Naive thymus-derived CD4-positive, alpha-beta T cell (primary cell): ENCODE results near the gene CRYBG1. TPM values are rescaled to one million over a fixed set of nuclear protein-coding genes. Genes with fewer than 3 reads are reported as not detected.
A peak's percentile ranks its signal among the peaks of the same experiment; 100 is the strongest.
"Not testable (repeated sequence)": the region's sequence is repeated elsewhere in the genome, so short reads cannot be mapped to it uniquely, and the experiment has no call there.

Source experiments
- ATAC-seq: fragments of 150-1000 bp; cut with Tn5 transposase; 2 replicates; pipeline ENCODE4 v1.10.0; 2021; ENCODE audit warnings: mild to moderate bottlenecking, moderate library complexity
- CTCF ChIA-PET: fragments of 350-600 bp; sonication (Branson Sonifier 250); formaldehyde crosslinking; loops from one replicate; lab custom pipeline; 2021; ENCODE audit warnings: antibody characterized with exemption; lab: Charles Lee
- POLR2A ChIA-PET: fragments of 350-600 bp; sonication (Branson Sonifier 250); formaldehyde crosslinking; loops from one replicate; lab custom pipeline; 2021; ENCODE audit warnings: antibody characterized with exemption, inconsistent platforms; lab: Charles Lee
- DNase-seq, 9 donors: peaks; one replicate each; pipeline versions ENCODE4 v3.0.0 to v3.0.0-alpha.2; 2020 to 2022; ENCODE audit warnings: mixed read lengths in 1 of 9
- H3K27ac ChIP-seq: one replicate; pipeline ENCODE4 v1.7.0; 2013; ENCODE audit warnings: mild to moderate bottlenecking, low read depth, low read length, moderate library complexity
- H3K27me3 ChIP-seq, 2 donors: one replicate each; pipeline ENCODE4 v1.7.0; 2013; ENCODE audit warnings: low read length in 2 of 2, mild to moderate bottlenecking in 2 of 2, moderate library complexity in 2 of 2; ENCODE audit not compliant: control insufficient read depth in 2 of 2, insufficient read depth in 2 of 2
- H3K36me3 ChIP-seq, 3 experiments: 1 replicate in 2 of 3; 2 replicates in 1 of 3; pipeline ENCODE4 v1.7.0; 2013; ENCODE audit warnings: low read length in 3 of 3, mild to moderate bottlenecking in 3 of 3, moderate library complexity in 1 of 3; ENCODE audit not compliant: insufficient read depth in 3 of 3, control insufficient read depth in 2 of 3
- H3K4me1 ChIP-seq, 2 donors: one replicate each; pipeline ENCODE4 v1.7.0; 2013; ENCODE audit warnings: low read length in 2 of 2, mild to moderate bottlenecking in 2 of 2, moderate library complexity in 1 of 2; ENCODE audit not compliant: control insufficient read depth in 2 of 2, insufficient read depth in 2 of 2
- H3K4me3 ChIP-seq: 2 replicates; pipeline ENCODE4 v1.7.0; 2013; ENCODE audit warnings: mild to moderate bottlenecking, low read length
- H3K9me3 ChIP-seq, 3 experiments: 1 replicate in 2 of 3; 2 replicates in 1 of 3; pipeline ENCODE4 v1.7.0; 2013; ENCODE audit warnings: low read length in 3 of 3; ENCODE audit not compliant: control insufficient read depth in 2 of 3
- H3K27ac Mint-ChIP-seq, 9 donors: one replicate each; pipeline ENCODE4 v1.8.0; 2020 to 2022; ENCODE audit warnings: mixed read lengths in 9 of 9, mild to moderate bottlenecking in 8 of 9, moderate library complexity in 5 of 9, inconsistent platforms in 2 of 9
- H3K27me3 Mint-ChIP-seq, 5 donors: one replicate each; pipeline ENCODE4 v1.8.0; 2021 to 2022; ENCODE audit warnings: mixed read lengths in 5 of 5, mild to moderate bottlenecking in 1 of 5
- H3K36me3 Mint-ChIP-seq, 5 donors: one replicate each; pipeline ENCODE4 v1.8.0; 2020 to 2022; ENCODE audit warnings: mixed read lengths in 5 of 5, mild to moderate bottlenecking in 3 of 5, inconsistent platforms in 1 of 5
- H3K4me1 Mint-ChIP-seq, 7 donors: one replicate each; pipeline ENCODE4 v1.8.0; 2020 to 2022; ENCODE audit warnings: mixed read lengths in 7 of 7, mild to moderate bottlenecking in 3 of 7, inconsistent platforms in 1 of 7
- H3K4me3 Mint-ChIP-seq, 10 donors: one replicate each; pipeline ENCODE4 v1.8.0; 2020 to 2022; ENCODE audit warnings: mild to moderate bottlenecking in 10 of 10, mixed read lengths in 10 of 10, moderate library complexity in 6 of 10, inconsistent platforms in 2 of 10
- H3K9me3 Mint-ChIP-seq, 11 donors: one replicate each; pipeline ENCODE4 v1.8.0; 2020 to 2022; ENCODE audit warnings: mixed read lengths in 11 of 11, mild to moderate bottlenecking in 4 of 11, inconsistent platforms in 1 of 11, moderate library complexity in 1 of 11
- intact Hi-C, 2 donors: fragments of 100-400 bp; cut with micrococcal nuclease; formaldehyde crosslinking; loops; one replicate each; pipeline ENCODE4 v1.15.1; 2023
- polyA plus RNA-seq, 2 donors: library from polyadenylated mRNA; unstranded; fragments of 300-500 nt; fragmentation: Illumina TruSeq; gene quantifications; one replicate each; pipeline ENCODE4 v1.2.3, GENCODE V29; 2021
- total RNA-seq, 6 experiments: library from RNA in 5 of 6; stranded (reverse) in 5 of 6; gene quantifications; 1 replicate in 5 of 6; 2 replicates in 1 of 6; pipeline ENCODE4 v1.2.3 and lab custom pipeline; 2021 to 2026

Gene CRYBG1
- total and polyA plus RNA-seq, 7 experiments from 2014 or later, result 11.3 to 39.8 (median 30.3) TPM

- H3K36me3 ChIP-seq, result peaks cover 14 to 50% (median 33%) of the 10 kb centered on the region in 3 experiments
- no peaks in the 10 kb centered on the region for H3K27me3 Mint-ChIP-seq
- no peaks in the 10 kb centered on the region for H3K27me3 ChIP-seq
- H3K9me3 Mint-ChIP-seq, result peaks cover 0 to 4% (median 0%) of the 10 kb centered on the region in 11 donors
- no peak overlapping the region for H3K27ac ChIP-seq
- no peak for ATAC-seq
- H3K4me3 Mint-ChIP-seq, result peak overlapping the region in 1 of 10 donors; percentile 39
- H3K9me3 ChIP-seq, result no peaks in the 10 kb centered on the region
- peaks cover 19 to 77% (median 63%) of the 10 kb centered on the region in 5 donors for H3K36me3 Mint-ChIP-seq
- no peak overlapping the region for H3K4me3 ChIP-seq
- H3K27ac Mint-ChIP-seq, result peak overlapping the region in 8 of 9 donors; percentile 1 to 82 (median 69)
- intact Hi-C loops, result no loop called here
- POLR2A ChIA-PET, result no interaction called here
- CTCF ChIA-PET, result interaction anchor here (1.5 kb wide), 1 partner anchor 36 kb away, joined by 3 read pairs; no protein-coding TSS in a partner anchor
- peaks cover 17 to 41% (median 26%) of the 10 kb centered on the region in 7 donors for H3K4me1 Mint-ChIP-seq
- DNase-seq, result no peak
- peaks cover 0 to 6% of the 10 kb centered on the region in 2 donors for H3K4me1 ChIP-seq
Observed at GRCh38 chr6:106547601-106548453, 187.3 kb downstream of the CRYBG1 start.

- H3K4me1 ChIP-seq, ATAC-seq, POLR2A ChIA-PET, H3K27me3 ChIP-seq, DNase-seq, H3K27me3 Mint-ChIP-seq, CTCF ChIA-PET, H3K9me3 ChIP-seq, intact Hi-C loops, H3K9me3 Mint-ChIP-seq, H3K4me3 ChIP-seq, H3K27ac ChIP-seq: not testable (repeated sequence)
- H3K4me3 Mint-ChIP-seq, result peak overlapping the region in 1 of 10 donors; percentile 31
- H3K27ac Mint-ChIP-seq, result peak overlapping the region in 3 of 9 donors; percentile 56 to 72 (median 71)
- H3K36me3 Mint-ChIP-seq, result peaks cover 22 to 81% (median 65%) of the 10 kb centered on the region in 5 donors
- H3K4me1 Mint-ChIP-seq, result peaks cover 17 to 41% (median 30%) of the 10 kb centered on the region in 7 donors
- peaks cover 10 to 50% (median 32%) of the 10 kb centered on the region in 3 experiments for H3K36me3 ChIP-seq
Observed at GRCh38 chr6:106548926-106549455, 188.5 kb downstream of the CRYBG1 start.

- ATAC-seq (no peak), DNase-seq (no peak)
- Histone ChIP-seq H3K27ac (no peak overlapping the region), H3K4me3 (no peak overlapping the region), H3K9me3 (no peaks in the 10 kb centered on the region), H3K36me3 (peaks cover 5 to 51% (median 29%) of the 10 kb centered on the region in 3 experiments), H3K27me3 (no peaks in the 10 kb centered on the region), H3K4me1 (peaks cover 0 to 6% of the 10 kb centered on the region in 2 donors)
- intact Hi-C loops, result no loop called here
- POLR2A ChIA-PET, result no interaction called here
- no peak overlapping the region for H3K4me3 Mint-ChIP-seq
- H3K9me3 Mint-ChIP-seq, result peaks cover 0 to 4% (median 0%) of the 10 kb centered on the region in 11 donors
- peaks cover 23 to 76% (median 60%) of the 10 kb centered on the region in 5 donors for H3K36me3 Mint-ChIP-seq
- CTCF ChIA-PET, result no interaction called here
- H3K27ac Mint-ChIP-seq, result peak overlapping the region in 4 of 9 donors; percentile 23 to 72 (median 70)
- no peaks in the 10 kb centered on the region for H3K27me3 Mint-ChIP-seq
- H3K4me1 Mint-ChIP-seq, result peaks cover 17 to 37% (median 30%) of the 10 kb centered on the region in 7 donors
Observed at GRCh38 chr6:106549521-106549920, 189.0 kb downstream of the CRYBG1 start.

- DNase-seq, result no peak
- no peak for ATAC-seq
- Histone ChIP-seq H3K27me3 (no peaks in the 10 kb centered on the region), H3K4me3 (no peak overlapping the region), H3K9me3 (no peaks in the 10 kb centered on the region), H3K4me1 (peaks cover 0 to 6% of the 10 kb centered on the region in 2 donors), H3K27ac (no peak overlapping the region), H3K36me3 (peaks cover 4 to 53% (median 26%) of the 10 kb centered on the region in 3 experiments)
- ChIA-PET POLR2A (interaction anchor here (0.9 kb wide), 1 partner anchor 38 kb away, joined by 3 read pairs; no protein-coding TSS in a partner anchor), CTCF (interaction anchor here (1.0 to 9.1 kb wide), 2 partner anchors 40 to 106 kb away, joined by 3 to 74 read pairs; no protein-coding TSS in a partner anchor)
- Mint-ChIP-seq H3K9me3 (peaks cover 0 to 4% (median 0%) of the 10 kb centered on the region in 11 donors), H3K4me1 (peaks cover 17 to 28% (median 22%) of the 10 kb centered on the region in 7 donors), H3K4me3 (no peak overlapping the region), H3K27me3 (no peaks in the 10 kb centered on the region), H3K27ac (peak overlapping the region in 5 of 9 donors; percentile 17 to 72 (median 46)), H3K36me3 (peaks cover 19 to 61% (median 52%) of the 10 kb centered on the region in 5 donors)
- intact Hi-C loops, result no loop called here
Observed at GRCh38 chr6:106551155-106551554, 190.6 kb downstream of the CRYBG1 start.

- H3K27ac ChIP-seq, result no peak overlapping the region
- H3K4me1 ChIP-seq, result no peaks in the 10 kb centered on the region
- Mint-ChIP-seq H3K27ac (peak overlapping the region in 5 of 9 donors; percentile 3 to 72 (median 46)), H3K9me3 (peaks cover 0 to 4% (median 0%) of the 10 kb centered on the region in 11 donors), H3K4me1 (peaks cover 0 to 15% (median 10%) of the 10 kb centered on the region in 7 donors), H3K36me3 (peaks cover 19 to 48% (median 36%) of the 10 kb centered on the region in 5 donors), H3K4me3 (no peak overlapping the region), H3K27me3 (no peaks in the 10 kb centered on the region)
- POLR2A ChIA-PET, result interaction anchor here (1.0 to 2.1 kb wide), 3 partner anchors 13 to 41 kb away, joined by 3 to 7 read pairs (median 3); no protein-coding TSS in a partner anchor
- intact Hi-C loops, result no loop called here
- DNase-seq (no peak), ATAC-seq (no peak)
- H3K4me3 ChIP-seq, result no peak overlapping the region
- no peaks in the 10 kb centered on the region for H3K9me3 ChIP-seq
- CTCF ChIA-PET, result interaction anchor here (0.6 to 19.1 kb wide), 4 partner anchors 12 to 110 kb away, joined by 3 to 325 read pairs (median 42); no protein-coding TSS in a partner anchor
- H3K27me3 ChIP-seq, result no peaks in the 10 kb centered on the region
- peaks cover 6 to 41% (median 23%) of the 10 kb centered on the region in 3 experiments for H3K36me3 ChIP-seq
Observed at GRCh38 chr6:106553440-106553839, 192.9 kb downstream of the CRYBG1 start.

- CTCF ChIA-PET, result interaction anchor here (0.6 to 19.1 kb wide), 3 partner anchors 13 to 112 kb away, joined by 3 to 325 read pairs (median 74); no protein-coding TSS in a partner anchor
Observed at GRCh38 chr6:106555767-106556166, 195.2 kb downstream of the CRYBG1 start.

More at GRCh38 chr6:106555767-106556166, 195.2 kb downstream of the CRYBG1 start:
- Histone ChIP-seq H3K27me3 (no peaks in the 10 kb centered on the region), H3K9me3 (no peaks in the 10 kb centered on the region), H3K27ac (no peak overlapping the region), H3K36me3 (peaks cover 12 to 56% (median 32%) of the 10 kb centered on the region in 3 experiments), H3K4me1 (no peaks in the 10 kb centered on the region), H3K4me3 (no peak overlapping the region)
- DNase-seq, result no peak
- no peaks in the 10 kb centered on the region for H3K27me3 Mint-ChIP-seq
- peak overlapping the region in 2 of 9 donors; percentile 34 to 43 for H3K27ac Mint-ChIP-seq
- no peak overlapping the region for H3K4me3 Mint-ChIP-seq
- intact Hi-C loops, result loop anchor here (1.0 to 2.0 kb wide), 6 partner anchors 11 to 217 kb away; no protein-coding TSS in a partner anchor
- POLR2A ChIA-PET, result interaction anchor here (0.6 to 4.0 kb wide), 2 partner anchors 22 to 44 kb away, joined by 3 to 22 read pairs; no protein-coding TSS in a partner anchor
- peaks cover 0 to 14% (median 6%) of the 10 kb centered on the region in 7 donors for H3K4me1 Mint-ChIP-seq
- H3K36me3 Mint-ChIP-seq, result peaks cover 18 to 47% (median 28%) of the 10 kb centered on the region in 5 donors
- H3K9me3 Mint-ChIP-seq, result peaks cover 0 to 4% (median 0%) of the 10 kb centered on the region in 11 donors
- no peak for ATAC-seq
